ENCODE measurements around the gene SLC31A1.

DNA sequence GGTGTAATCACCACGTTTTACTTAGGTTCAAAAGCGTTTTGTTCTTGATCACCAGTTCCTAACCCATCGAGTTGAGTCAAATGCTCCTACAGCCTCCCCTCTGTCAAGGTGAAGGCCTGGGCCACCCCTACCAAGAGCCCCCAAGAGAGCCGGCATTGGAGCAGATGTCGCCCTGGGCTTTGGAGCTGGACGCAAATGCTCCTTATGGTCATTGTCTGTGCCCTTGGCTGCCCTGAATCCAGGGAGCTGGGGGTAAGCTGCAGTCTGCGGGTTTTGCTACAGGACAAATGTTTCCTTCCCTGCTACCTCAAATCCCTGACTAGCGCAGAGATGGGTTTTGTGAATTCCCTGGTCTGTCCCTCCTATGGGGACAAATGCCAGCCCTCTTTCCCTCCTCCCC lies 77.0 kb downstream of the SLC31A1 start:
- TF ChIP-seq, protein P1, sequence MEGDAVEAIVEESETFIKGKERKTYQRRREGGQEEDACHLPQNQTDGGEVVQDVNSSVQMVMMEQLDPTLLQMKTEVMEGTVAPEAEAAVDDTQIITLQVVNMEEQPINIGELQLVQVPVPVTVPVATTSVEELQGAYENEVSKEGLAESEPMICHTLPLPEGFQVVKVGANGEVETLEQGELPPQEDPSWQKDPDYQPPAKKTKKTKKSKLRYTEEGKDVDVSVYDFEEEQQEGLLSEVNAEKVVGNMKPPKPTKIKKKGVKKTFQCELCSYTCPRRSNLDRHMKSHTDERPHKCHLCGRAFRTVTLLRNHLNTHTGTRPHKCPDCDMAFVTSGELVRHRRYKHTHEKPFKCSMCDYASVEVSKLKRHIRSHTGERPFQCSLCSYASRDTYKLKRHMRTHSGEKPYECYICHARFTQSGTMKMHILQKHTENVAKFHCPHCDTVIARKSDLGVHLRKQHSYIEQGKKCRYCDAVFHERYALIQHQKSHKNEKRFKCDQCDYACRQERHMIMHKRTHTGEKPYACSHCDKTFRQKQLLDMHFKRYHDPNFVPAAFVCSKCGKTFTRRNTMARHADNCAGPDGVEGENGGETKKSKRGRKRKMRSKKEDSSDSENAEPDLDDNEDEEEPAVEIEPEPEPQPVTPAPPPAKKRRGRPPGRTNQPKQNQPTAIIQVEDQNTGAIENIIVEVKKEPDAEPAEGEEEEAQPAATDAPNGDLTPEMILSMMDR (conservative IDR thresholded peaks at IDR 0.05) = no peak
- TF ChIP-seq EZH2 (IDR thresholded peaks at IDR 0.05; ENCODE audit: low read depth) = no peak

Measured in PC-9 (cell line).